Testis (tissue), 2 donors: ENCODE measurements around the gene CEACAM3.

Experiments used
- CTCF ChIP-seq, 3 experiments: fragments of 450-650 bp in 2 of 3; fragments of 200-600 bp in 1 of 3; sonication (generic) in 1 of 3; IDR thresholded peaks; one replicate each; pipeline ENCODE4 v1.5.1; 2016 to 2019; ENCODE audit warnings: antibody characterized with exemption in 3 of 3, mild to moderate bottlenecking in 2 of 3, moderate library complexity in 1 of 3
- POLR2A ChIP-seq: fragments of 450-650 bp; IDR thresholded peaks from one replicate; pipeline ENCODE4 v1.6.1; 2017; ENCODE audit warnings: antibody characterized with exemption, mild to moderate bottlenecking, moderate library complexity

- no peak for TF ChIP-seq CTCF (IDR thresholded peaks at IDR 0.05)
- no peak for TF ChIP-seq POLR2A
These were observed 48.2 kb downstream of the CEACAM3 start, which contains the start of gene LYPD4 for GRCh38 chr19:41844601-41845000.
